NCI-H2196 (cell line): ENCODE results near the gene CDKAL1.

Experiments
- DNase-seq: peaks from one replicate; lab custom pipeline; 2025; ENCODE audit not compliant: unreplicated experiment; lab: John Stamatoyannopoulos, UW

The CDKAL1 gene

GRCh38 chr6:21265730-21266044 lies 731.4 kb downstream of the CDKAL1 start:
- no peak for DNase-seq

- no peak for DNase-seq
These were observed 736.5 kb downstream of the CDKAL1 start for GRCh38 chr6:21270636-21271201.

- DNase-seq = no peak
These were observed 737.3 kb downstream of the CDKAL1 start for GRCh38 chr6:21271428-21272155.

GRCh38 chr6:21273451-21273850 lies 739.2 kb downstream of the CDKAL1 start:
- DNase-seq = no peak

- DNase-seq = no peak
These were observed 740.6 kb downstream of the CDKAL1 start for GRCh38 chr6:21274851-21275250.

GRCh38 chr6:21277601-21278374 lies 743.5 kb downstream of the CDKAL1 start:
- no peak for DNase-seq

GRCh38 chr6:21278375-21278745 lies 744.1 kb downstream of the CDKAL1 start:
- DNase-seq = no peak

GRCh38 chr6:21279619-21280018 lies 745.4 kb downstream of the CDKAL1 start:
- no peak for DNase-seq

- DNase-seq = no peak
These were observed 747.1 kb downstream of the CDKAL1 start for GRCh38 chr6:21281366-21281765.
